Tracheal epithelial cell (primary cell): Measurements from ENCODE around the gene RAB10. TPM values are rescaled to one million over a fixed set of nuclear protein-coding genes. Genes with fewer than 3 reads are reported as not detected.

Experiments used
- total RNA-seq: library from RNA; depleted of rRNA; stranded (reverse); fragments of >200 nt; gene quantifications from 2 replicates; pipeline ENCODE4 v1.2.1, GENCODE V29; 2014

The RAB10 gene
- 178 and 182 TPM in 2 replicates for total RNA-seq

GRCh38 chr2:26033818-26034636, at the start of gene RAB10:
RAB10 (plus strand) TSS chr2:26034084; CDS start chr2:26034609, 525 bp downstream.

GRCh38 chr2:26172871-26173775, 139.2 kb downstream of the RAB10 start, which contains the start of gene GAREM2:
GAREM2 (plus strand) TSS chr2:26173088; CDS start chr2:26173221, 133 bp downstream.

Other genes with a start within 250 kb of the RAB10 start
- gene ASXL2, start 155.6 kb upstream of the RAB10 start, total RNA-seq: 5.8 and 8.5 TPM in 2 replicates
- 1.9 and 15.4 TPM in 2 replicates for gene KIF3C, start 51.6 kb upstream of the RAB10 start, total RNA-seq
- 0.43 and 0.72 TPM in 2 replicates for gene GAREM2, start 139.0 kb downstream of the RAB10 start, total RNA-seq
- gene HADHA, start 210.5 kb downstream of the RAB10 start, total RNA-seq: 136 and 193 TPM in 2 replicates
- gene HADHB, start 210.9 kb downstream of the RAB10 start, total RNA-seq: 82.2 and 125 TPM in 2 replicates